Heart right ventricle (tissue), 16 donors: ENCODE results near the gene SLIT3. TPM values are rescaled to one million over a fixed set of nuclear protein-coding genes. Genes with fewer than 3 reads are reported as not detected.

Experiments
- ATAC-seq, 8 donors: fragments of 200-7000 bp; cut with Tn5 transposase; one replicate each; pipeline ENCODE4 v1.9.1; 2020; ENCODE audit warnings: mild to moderate bottlenecking in 8 of 8, moderate library complexity in 8 of 8, moderate number of reproducible peaks in 1 of 8
- DNase-seq, 2 donors: peaks; one replicate each; pipeline ENCODE4 v3.0.0-alpha.2; 2020
- H3K27ac ChIP-seq, 10 donors: fragments of 200-600 bp; sonication (generic) in 2 of 10; one replicate each; pipeline versions ENCODE4 v1.5.0 to v1.8.0; 2020 to 2022; ENCODE audit warnings: mild to moderate bottlenecking in 3 of 10
- H3K27me3 ChIP-seq, 7 donors: fragments of 200-600 bp; one replicate each; pipeline ENCODE4 v1.8.0; 2021 to 2022; ENCODE audit warnings: mild to moderate bottlenecking in 2 of 7
- H3K36me3 ChIP-seq, 9 donors: fragments of 200-600 bp; sonication (generic) in 1 of 9; one replicate each; pipeline versions ENCODE4 v1.5.0 to v1.8.0; 2020 to 2022; ENCODE audit warnings: mild to moderate bottlenecking in 2 of 9
- H3K4me1 ChIP-seq, 9 donors: fragments of 200-600 bp; sonication (generic) in 1 of 9; one replicate each; pipeline versions ENCODE4 v1.5.0 to v1.8.0; 2020 to 2022; ENCODE audit warnings: mild to moderate bottlenecking in 4 of 9
- H3K4me3 ChIP-seq, 10 donors: fragments of 200-600 bp; sonication (generic) in 2 of 10; one replicate each; pipeline versions ENCODE4 v1.5.0 to v1.8.0; 2020 to 2022; ENCODE audit warnings: mild to moderate bottlenecking in 7 of 10, moderate library complexity in 2 of 10
- H3K9me3 ChIP-seq, 11 donors: fragments of 200-600 bp in 10 of 11; sonication (generic) in 2 of 11; one replicate each; pipeline versions ENCODE4 v1.5.0 to v1.8.0; 2013 to 2022; ENCODE audit warnings: mild to moderate bottlenecking in 2 of 11, control low read depth in 1 of 11, moderate library complexity in 1 of 11
- WGBS, 2 donors: extraction: QIAGEN DNeasy Blood & Tissue Kit; methylation state at CpG; one replicate each; pipeline ENCODE4 v1.1.7; 2013; ENCODE audit warnings: inconsistent platforms in 1 of 2; 5-methylcytosine and 5-hydroxymethylcytosine counted together
- intact Hi-C, 10 donors: fragments of 100-400 bp; cut with DNase I; formaldehyde crosslinking; loops; one replicate each; pipeline versions ENCODE4 v1.11.1 to v1.14.2; 2022
- polyA plus RNA-seq, 2 donors: library from polyadenylated mRNA; stranded (reverse); fragments of 200-250 nt; gene quantifications; one replicate each; pipeline ENCODE4 v1.2.3, GENCODE V29; 2013
- total RNA-seq, 10 donors: library from RNA; stranded (reverse); fragmentation: NEBNext Ultra II Directional in 3 of 10; extraction: Animal tissue kit (Norgen Biotek cat#: 25700) in 3 of 10; gene quantifications; one replicate each; pipeline versions ENCODE4 v1.2.1 to v1.2.4, GENCODE V29; 2021 to 2023
- TF ChIP-seq, protein P1 (sequence below), 9 donors: fragments of 200-600 bp; sonication (generic) in 2 of 9; IDR thresholded peaks; one replicate each; pipeline versions ENCODE4 v1.5.0 to v1.8.0; 2021 to 2022; ENCODE audit warnings: antibody characterized with exemption in 9 of 9, mild to moderate bottlenecking in 5 of 9, moderate library complexity in 1 of 9
- donor health status: Arrhythmogenic right ventricular cardiomyopathy.
- donor health status: ischemic (EF 13 %, LVEDD 7.1; RV severe dilation, severe dysfunction).
- donor health status: healthy with polysubstance abuse.
- donor health status: DM: no; HTN: yes; CAD: no.
- donor health status: DM: no; HTN: no; CAD: no.
- donor health status: ischemic (EF 25% LVEDD 6.9; RV normal size, moderate dysfunction).
- donor health status: ischemic (EF 25% LVEDD 5.7; RV mildly dilated, moderate dysfunction).
- donor health status: healthy.
- donor health status: DM: yes; HTN: yes; CAD: no.
- donor health status: Ischemic cardiomyopathy.
- donor health status: ischemic (EF 35%, LVEDD 5.7; RV mildly dilated, moderate dysfunction).
- donor health status: nonischemic (EF 11% LVEDD 7.7; RV severe dilation, severe dysfunction).
- donor health status: DM: yes; HTN: yes; CAD: no.
- donor health status: PGD.
- donor health status: ischemic (EF 29% LVEDD 5.4; RV normal size, mild dysfunction).
- donor health status: nonischemic (EF 23%, LVEDD 6.1; RV moderate dilation, normal function).

SLIT3 gene
- total and polyA plus RNA-seq, 12 donors: 2.0 to 29.2 (median 12.1) TPM

DNA sequence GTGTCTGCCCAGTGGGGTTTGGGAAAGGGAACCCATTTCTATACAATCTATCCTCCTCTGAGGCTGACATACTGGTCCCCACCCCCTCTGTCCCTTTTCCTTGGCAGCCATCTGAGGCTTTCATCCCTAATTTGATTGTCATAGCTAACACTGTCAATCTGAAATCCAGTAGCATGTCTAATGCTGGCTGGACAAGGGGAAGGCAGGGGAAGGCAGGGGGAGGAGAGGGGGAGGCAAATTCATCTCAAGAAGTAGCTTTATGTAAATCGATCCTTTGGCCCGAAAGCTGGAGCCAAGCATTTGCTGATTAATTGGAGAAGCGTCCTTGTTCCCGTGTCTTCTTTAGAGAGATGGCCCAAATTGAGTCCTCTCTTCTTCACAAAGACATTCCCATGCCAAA, 407.7 kb downstream of the SLIT3 start:
- H3K36me3 ChIP-seq: no peaks in the 10 kb centered on the region
- no peaks in the 10 kb centered on the region for H3K27me3 ChIP-seq
- H3K27ac ChIP-seq: no peak overlapping the region
- H3K9me3 ChIP-seq: no peaks in the 10 kb centered on the region
- no peak overlapping the region for H3K4me3 ChIP-seq
- TF ChIP-seq, protein P1, sequence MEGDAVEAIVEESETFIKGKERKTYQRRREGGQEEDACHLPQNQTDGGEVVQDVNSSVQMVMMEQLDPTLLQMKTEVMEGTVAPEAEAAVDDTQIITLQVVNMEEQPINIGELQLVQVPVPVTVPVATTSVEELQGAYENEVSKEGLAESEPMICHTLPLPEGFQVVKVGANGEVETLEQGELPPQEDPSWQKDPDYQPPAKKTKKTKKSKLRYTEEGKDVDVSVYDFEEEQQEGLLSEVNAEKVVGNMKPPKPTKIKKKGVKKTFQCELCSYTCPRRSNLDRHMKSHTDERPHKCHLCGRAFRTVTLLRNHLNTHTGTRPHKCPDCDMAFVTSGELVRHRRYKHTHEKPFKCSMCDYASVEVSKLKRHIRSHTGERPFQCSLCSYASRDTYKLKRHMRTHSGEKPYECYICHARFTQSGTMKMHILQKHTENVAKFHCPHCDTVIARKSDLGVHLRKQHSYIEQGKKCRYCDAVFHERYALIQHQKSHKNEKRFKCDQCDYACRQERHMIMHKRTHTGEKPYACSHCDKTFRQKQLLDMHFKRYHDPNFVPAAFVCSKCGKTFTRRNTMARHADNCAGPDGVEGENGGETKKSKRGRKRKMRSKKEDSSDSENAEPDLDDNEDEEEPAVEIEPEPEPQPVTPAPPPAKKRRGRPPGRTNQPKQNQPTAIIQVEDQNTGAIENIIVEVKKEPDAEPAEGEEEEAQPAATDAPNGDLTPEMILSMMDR (IDR thresholded peaks at IDR 0.05): no peak
- no peak for ATAC-seq
- H3K4me1 ChIP-seq: no peaks in the 10 kb centered on the region
- intact Hi-C loops: no loop called here
- DNase-seq: no peak
- 86 to 93% methylated on average over 4 of the region's 4 CpGs for WGBS, 2 donors

DNA sequence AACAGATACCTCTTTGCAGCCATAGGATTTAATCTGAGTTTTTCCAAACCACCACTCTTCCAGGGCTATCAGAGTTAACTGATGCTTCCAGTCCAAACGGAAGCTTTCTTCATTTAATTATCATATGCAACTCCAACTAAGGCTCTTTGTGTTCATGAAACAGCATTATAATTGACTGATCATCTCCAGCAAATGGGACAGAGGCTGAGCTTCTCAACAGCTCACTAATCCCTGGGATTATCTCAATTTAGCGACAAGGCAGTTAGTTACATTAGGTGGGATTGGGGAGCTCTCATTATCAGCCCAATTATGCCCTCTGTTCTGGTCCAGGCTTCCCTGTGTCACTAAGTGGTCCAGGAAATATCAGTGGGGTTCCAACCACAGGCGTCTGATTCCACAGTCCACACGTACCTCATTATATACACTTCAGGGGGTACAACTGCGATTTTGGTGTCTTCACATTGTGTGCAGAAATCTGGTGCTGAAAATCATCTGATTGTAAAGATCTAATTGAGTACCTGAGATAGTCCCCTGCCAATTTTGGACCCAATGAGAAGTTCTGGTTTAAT, 408.2 kb downstream of the SLIT3 start:
- no peak for DNase-seq
- no peak overlapping the region for H3K4me3 ChIP-seq
- no peaks in the 10 kb centered on the region for H3K36me3 ChIP-seq
- intact Hi-C loops: no loop called here
- no peak overlapping the region for H3K27ac ChIP-seq
- TF ChIP-seq, protein P1 (IDR thresholded peaks at IDR 0.05): no peak
- no peak for ATAC-seq
- no peaks in the 10 kb centered on the region for H3K9me3 ChIP-seq
- 79 to 82% methylated on average over 5 of the region's 5 CpGs for WGBS, 2 donors
- no peaks in the 10 kb centered on the region for H3K27me3 ChIP-seq
- H3K4me1 ChIP-seq: no peaks in the 10 kb centered on the region

DNA sequence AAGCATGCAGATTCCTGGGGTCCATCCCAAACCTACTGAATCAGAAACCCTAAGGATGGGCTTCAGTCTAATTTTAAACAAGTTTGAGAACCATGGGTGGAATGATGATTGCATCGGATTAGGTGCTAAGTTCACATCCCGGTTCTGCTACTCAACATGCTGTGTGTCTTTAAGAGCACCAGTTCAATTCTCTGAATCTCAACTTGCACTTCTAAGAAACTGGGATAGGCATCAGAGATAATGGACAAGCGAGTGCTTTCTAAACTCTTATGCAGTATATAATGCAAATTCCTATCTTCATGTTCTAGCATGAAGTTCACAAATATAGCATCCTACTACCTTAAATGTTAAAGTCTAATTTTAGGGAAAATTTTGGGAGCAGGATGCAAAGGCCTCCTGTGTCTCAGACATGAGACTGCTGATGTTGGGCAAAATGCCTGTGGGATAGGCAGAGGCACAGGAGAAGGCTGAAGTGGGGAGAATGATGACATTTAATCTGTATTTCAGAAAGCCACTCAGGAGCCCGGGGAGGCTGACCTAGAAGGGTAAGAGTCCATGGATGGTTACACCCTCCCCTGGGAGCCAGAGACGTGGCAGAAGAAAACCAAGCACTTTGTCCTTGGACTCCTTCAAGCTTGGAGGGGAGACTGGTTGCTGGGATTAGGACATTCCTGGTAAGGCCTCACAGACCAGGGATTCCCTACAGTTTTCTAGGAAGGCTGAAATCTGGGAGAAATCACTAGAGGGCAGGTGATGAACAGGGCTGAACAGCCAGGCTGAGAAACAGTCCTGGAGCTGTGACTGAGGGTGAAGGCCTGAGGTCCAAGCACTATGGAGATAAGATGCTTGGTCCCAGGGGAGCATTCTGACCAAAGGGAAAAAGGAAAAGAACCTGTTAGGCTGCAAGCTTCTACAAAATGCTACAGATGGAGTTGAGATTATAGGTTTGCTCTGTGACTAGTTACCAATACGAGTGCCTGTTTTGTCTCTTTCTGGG, 409.8 kb downstream of the SLIT3 start:
- Histone ChIP-seq H3K4me1 (peaks cover 0 to 9% (median 1%) of the 10 kb centered on the region in 9 donors), H3K27me3 (no peaks in the 10 kb centered on the region), H3K36me3 (no peaks in the 10 kb centered on the region), H3K27ac (no peak overlapping the region), H3K4me3 (no peak overlapping the region), H3K9me3 (no peaks in the 10 kb centered on the region)
- intact Hi-C loops: no loop called here
- DNase-seq: no peak
- 77 to 84% methylated on average over 6 of the region's 6 CpGs for WGBS, 2 donors
- TF ChIP-seq, protein P1 (IDR thresholded peaks at IDR 0.05): no peak
- ATAC-seq: no peak

DNA sequence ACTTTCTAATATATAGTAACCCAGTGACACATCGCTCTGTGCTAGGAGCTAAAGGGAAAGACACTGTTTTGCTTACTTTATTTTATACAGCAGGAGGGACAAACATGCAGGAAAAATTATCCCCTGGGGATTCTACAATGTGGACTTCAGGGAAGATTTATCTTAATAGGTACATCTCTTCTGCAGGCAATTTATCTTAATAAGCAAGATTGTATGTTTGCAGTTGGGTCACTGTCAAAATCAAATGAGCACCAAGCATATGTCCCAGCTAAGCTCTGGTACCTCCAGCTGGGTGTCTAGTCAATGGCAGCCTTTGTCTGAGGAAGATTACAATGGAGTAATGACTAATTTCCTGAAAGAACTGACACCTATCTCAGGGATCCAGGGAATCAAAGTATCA, 411.9 kb downstream of the SLIT3 start:
- Histone ChIP-seq H3K27me3 (no peaks in the 10 kb centered on the region), H3K27ac (no peak overlapping the region), H3K4me1 (peaks cover 0 to 25% (median 13%) of the 10 kb centered on the region in 9 donors), H3K36me3 (no peaks in the 10 kb centered on the region), H3K4me3 (no peak overlapping the region), H3K9me3 (no peaks in the 10 kb centered on the region)
- TF ChIP-seq, protein P1 (IDR thresholded peaks at IDR 0.05): no peak
- intact Hi-C loops: loop anchor here in 2 of 10 donors (10.0 kb wide), 1 partner anchor 184 kb away; no protein-coding TSS in a partner anchor
- 92 to 95% methylated on average over 1 of the region's 1 CpG for WGBS, 2 donors
- no peak for ATAC-seq
- no peak for DNase-seq
